ENCODE measurements around the gene BNIP2.

The BNIP2 gene

DNA sequence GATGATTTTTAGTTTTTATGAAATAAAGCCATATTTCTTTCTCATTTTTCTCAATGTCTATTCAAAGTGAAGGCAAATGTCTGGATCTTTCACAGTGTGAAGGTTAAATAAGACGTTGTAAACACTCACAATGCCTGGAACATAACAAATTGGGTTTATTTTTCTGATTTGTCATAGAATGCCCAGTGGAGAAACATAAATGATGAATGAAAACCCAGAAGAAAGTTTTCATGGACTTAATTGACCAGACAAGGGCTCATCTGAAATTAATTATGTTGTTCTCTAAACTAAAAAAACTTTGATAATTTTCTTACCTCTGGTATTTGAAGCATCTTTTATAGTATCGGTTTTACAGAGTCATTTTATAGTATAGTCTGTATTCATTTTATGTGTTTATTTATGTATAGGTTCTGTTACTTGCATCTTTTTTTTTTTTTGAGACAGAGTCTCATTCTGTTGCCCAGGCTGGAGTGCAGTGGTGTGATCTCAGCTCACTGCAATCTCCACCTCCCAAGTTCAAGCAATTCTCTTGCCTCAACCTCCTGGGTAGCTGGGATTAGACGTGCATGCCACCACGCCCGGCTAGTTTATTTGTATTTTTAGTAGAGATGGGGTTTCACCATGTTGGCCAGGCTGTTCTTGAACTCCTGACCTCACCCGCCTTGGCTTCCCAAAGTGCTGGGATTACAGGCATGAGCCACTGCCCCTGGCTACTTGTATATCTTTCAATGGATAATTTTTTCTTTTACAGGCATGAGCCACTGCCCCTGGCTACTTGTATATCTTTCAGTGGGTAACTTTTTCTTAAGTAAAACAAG lies 15.1 kb upstream of the BNIP2 start (continued):
- TF ChIP-seq, protein P1, sequence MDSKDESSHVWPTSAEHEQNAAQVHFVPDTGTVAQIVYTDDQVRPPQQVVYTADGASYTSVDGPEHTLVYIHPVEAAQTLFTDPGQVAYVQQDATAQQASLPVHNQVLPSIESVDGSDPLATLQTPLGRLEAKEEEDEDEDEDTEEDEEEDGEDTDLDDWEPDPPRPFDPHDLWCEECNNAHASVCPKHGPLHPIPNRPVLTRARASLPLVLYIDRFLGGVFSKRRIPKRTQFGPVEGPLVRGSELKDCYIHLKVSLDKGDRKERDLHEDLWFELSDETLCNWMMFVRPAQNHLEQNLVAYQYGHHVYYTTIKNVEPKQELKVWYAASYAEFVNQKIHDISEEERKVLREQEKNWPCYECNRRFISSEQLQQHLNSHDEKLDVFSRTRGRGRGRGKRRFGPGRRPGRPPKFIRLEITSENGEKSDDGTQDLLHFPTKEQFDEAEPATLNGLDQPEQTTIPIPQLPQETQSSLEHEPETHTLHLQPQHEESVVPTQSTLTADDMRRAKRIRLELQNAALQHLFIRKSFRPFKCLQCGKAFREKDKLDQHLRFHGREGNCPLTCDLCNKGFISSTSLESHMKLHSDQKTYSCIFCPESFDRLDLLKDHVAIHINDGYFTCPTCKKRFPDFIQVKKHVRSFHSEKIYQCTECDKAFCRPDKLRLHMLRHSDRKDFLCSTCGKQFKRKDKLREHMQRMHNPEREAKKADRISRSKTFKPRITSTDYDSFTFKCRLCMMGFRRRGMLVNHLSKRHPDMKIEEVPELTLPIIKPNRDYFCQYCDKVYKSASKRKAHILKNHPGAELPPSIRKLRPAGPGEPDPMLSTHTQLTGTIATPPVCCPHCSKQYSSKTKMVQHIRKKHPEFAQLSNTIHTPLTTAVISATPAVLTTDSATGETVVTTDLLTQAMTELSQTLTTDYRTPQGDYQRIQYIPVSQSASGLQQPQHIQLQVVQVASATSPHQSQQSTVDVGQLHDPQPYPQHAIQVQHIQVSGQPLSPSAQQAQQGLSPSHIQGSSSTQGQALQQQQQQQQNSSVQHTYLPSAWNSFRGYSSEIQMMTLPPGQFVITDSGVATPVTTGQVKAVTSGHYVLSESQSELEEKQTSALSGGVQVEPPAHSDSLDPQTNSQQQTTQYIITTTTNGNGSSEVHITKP (tag by site-specific recombination; IDR thresholded peaks at IDR 0.05) = peak; percentile 61
- TF ChIP-seq ZIC2 (tag by site-specific recombination; IDR thresholded peaks at IDR 0.05) (peak; percentile 42), ZNF660 (tag by site-specific recombination; IDR thresholded peaks at IDR 0.05) (no peak), ZBTB17 (tag by site-specific recombination; IDR thresholded peaks at IDR 0.05) (peak; percentile 52), ZNF629 (tag by site-specific recombination; IDR thresholded peaks at IDR 0.05) (0 out of 2 replicates have a peak, but pooled peaks have one; percentile 41), ZNF585B (tag by site-specific recombination; IDR thresholded peaks at IDR 0.05) (no peak), ZNF677 (tag by site-specific recombination; IDR thresholded peaks at IDR 0.05) (no peak), ZNF670 (tag by site-specific recombination; IDR thresholded peaks at IDR 0.05; ENCODE audit: low read depth) (no peak), KLF17 (tag by site-specific recombination; IDR thresholded peaks at IDR 0.05) (peak; percentile 78), KLF7 (tag by site-specific recombination; IDR thresholded peaks at IDR 0.05; ENCODE audit: borderline replicate concordance) (peak; percentile 90), GLIS1 (tag by site-specific recombination; IDR thresholded peaks at IDR 0.05) (peak; percentile 97), PATZ1 (tag by site-specific recombination; IDR thresholded peaks at IDR 0.05) (0 out of 2 replicates have a peak, but pooled peaks have one; percentile 18), INSM2 (tag by site-specific recombination; IDR thresholded peaks at IDR 0.05) (peak; percentile 86), ZNF140 (tag by site-specific recombination; IDR thresholded peaks at IDR 0.05) (no peak), HOXC10 (CRISPR knock-in tag; IDR thresholded peaks at IDR 0.05) (no peak), ZNF174 (tag by site-specific recombination; IDR thresholded peaks at IDR 0.05) (no peak), ZNF23 (tag by site-specific recombination; IDR thresholded peaks at IDR 0.05; ENCODE audit: borderline replicate concordance) (no peak), ZNF544 (tag by site-specific recombination; IDR thresholded peaks at IDR 0.05) (no peak), SP2 (tag by site-specific recombination; IDR thresholded peaks at IDR 0.05) (no peak), ZBTB10 (tag by site-specific recombination; IDR thresholded peaks at IDR 0.05) (no peak), REPIN1 (tag by site-specific recombination; IDR thresholded peaks at IDR 0.05; ENCODE audit: low read depth) (no peak), HOXD13 (CRISPR knock-in tag; IDR thresholded peaks at IDR 0.05; ENCODE audit: borderline replicate concordance) (no peak), ZNF654 (tag by site-specific recombination; IDR thresholded peaks at IDR 0.05; ENCODE audit: low read depth) (no peak), ZBTB20 (tag by site-specific recombination; IDR thresholded peaks at IDR 0.05) (no peak)
- TF ChIP-seq, protein P2, sequence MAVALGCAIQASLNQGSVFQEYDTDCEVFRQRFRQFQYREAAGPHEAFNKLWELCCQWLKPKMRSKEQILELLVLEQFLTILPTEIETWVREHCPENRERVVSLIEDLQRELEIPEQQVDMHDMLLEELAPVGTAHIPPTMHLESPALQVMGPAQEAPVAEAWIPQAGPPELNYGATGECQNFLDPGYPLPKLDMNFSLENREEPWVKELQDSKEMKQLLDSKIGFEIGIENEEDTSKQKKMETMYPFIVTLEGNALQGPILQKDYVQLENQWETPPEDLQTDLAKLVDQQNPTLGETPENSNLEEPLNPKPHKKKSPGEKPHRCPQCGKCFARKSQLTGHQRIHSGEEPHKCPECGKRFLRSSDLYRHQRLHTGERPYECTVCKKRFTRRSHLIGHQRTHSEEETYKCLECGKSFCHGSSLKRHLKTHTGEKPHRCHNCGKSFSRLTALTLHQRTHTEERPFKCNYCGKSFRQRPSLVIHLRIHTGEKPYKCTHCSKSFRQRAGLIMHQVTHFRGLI (tag by site-specific recombination; IDR thresholded peaks at IDR 0.05) = peak; percentile 69

Data from HEK293 (cell line).